Smooth muscle cell (in vitro differentiated cells): ENCODE measurements around the gene HEY2. TPM values are rescaled to one million over a fixed set of nuclear protein-coding genes. Genes with fewer than 3 reads are reported as not detected.

Experiments used
- DNase-seq: peaks from one replicate; lab custom pipeline; 2025; ENCODE audit not compliant: unreplicated experiment; lab: John Stamatoyannopoulos, UW
- H2AFZ ChIP-seq: fragments of 200-600 bp; sonication (generic); 2 replicates; pipeline ENCODE4 v1.6.0; 2016; ENCODE audit warnings: antibody characterized with exemption, low read depth, mild to moderate bottlenecking
- H3F3A ChIP-seq: fragments of 200-600 bp; sonication (generic); 2 replicates; pipeline ENCODE4 v1.6.0; 2017; ENCODE audit warnings: antibody characterized with exemption, low read depth
- H3K27ac ChIP-seq: fragments of 200-600 bp; sonication (generic); 2 replicates; pipeline ENCODE4 v1.5.1; 2016; ENCODE audit warnings: low read depth, mild to moderate bottlenecking
- H3K27me3 ChIP-seq: fragments of 200-600 bp; sonication (generic); 2 replicates; pipeline ENCODE4 v1.6.1; 2016; ENCODE audit warnings: low read depth, mild to moderate bottlenecking
- H3K36me3 ChIP-seq: fragments of 200-600 bp; sonication (generic); 2 replicates; pipeline ENCODE4 v1.5.1; 2016; ENCODE audit warnings: low read depth
- H3K4me1 ChIP-seq: fragments of 200-600 bp; sonication (generic); 2 replicates; pipeline ENCODE4 v1.5.1; 2016; ENCODE audit warnings: low read depth
- H3K4me2 ChIP-seq: fragments of 200-600 bp; sonication (generic); 2 replicates; pipeline ENCODE4 v1.6.0; 2016; ENCODE audit warnings: mild to moderate bottlenecking
- H3K4me3 ChIP-seq: fragments of 200-600 bp; sonication (generic); 2 replicates; pipeline ENCODE4 v1.5.1; 2016; ENCODE audit warnings: mild to moderate bottlenecking
- H3K79me2 ChIP-seq: fragments of 200-600 bp; sonication (generic); 2 replicates; pipeline ENCODE4 v1.6.0; 2016; ENCODE audit warnings: low read depth, mild to moderate bottlenecking
- H3K9ac ChIP-seq: fragments of 200-600 bp; sonication (generic); 2 replicates; pipeline ENCODE4 v1.6.0; 2016; ENCODE audit warnings: low read depth
- H3K9me3 ChIP-seq: fragments of 200-600 bp; sonication (generic); replicated peaks from 2 replicates; pipeline ENCODE4 v1.5.1; 2016; ENCODE audit warnings: low read depth
- H4K20me1 ChIP-seq: fragments of 200-600 bp; sonication (generic); 2 replicates; pipeline ENCODE4 v1.6.0; 2016; ENCODE audit warnings: low read depth
- CTCF ChIP-seq: fragments of 200-600 bp; sonication (generic); IDR thresholded peaks from 2 replicates; pipeline ENCODE4 v1.5.1; 2017; ENCODE audit warnings: borderline replicate concordance, mild to moderate bottlenecking, antibody characterized with exemption; ENCODE audit not compliant: insufficient read depth, poor library complexity, severe bottlenecking
- WGBS: methylation state at CpG from one replicate; pipeline ENCODE4 v1.1.7; 2016; ENCODE audit warnings: low lambda C conversion rate; 5-methylcytosine and 5-hydroxymethylcytosine counted together
- polyA plus RNA-seq: library from polyadenylated mRNA; unstranded; fragments of >200 nt; fragmentation: Nextera tagmentation; extraction: Ambion mirVana; gene quantifications from 2 replicates; pipeline ENCODE4 v1.2.1, GENCODE V29; 2016
- total RNA-seq: library from RNA; depleted of rRNA; stranded (reverse); fragments of >200 nt; gene quantifications from 2 replicates; pipeline ENCODE4 v1.2.3, GENCODE V29; 2014

HEY2 gene
- total and polyA plus RNA-seq, 2 experiments from 2014 or later = 17.2 to 35.2 TPM

- Histone ChIP-seq H4K20me1 (no peaks in the 10 kb centered on the region), H3K4me2 (no peak overlapping the region), H2AFZ (no peak overlapping the region), H3K4me1 (peaks cover 5% of the 10 kb centered on the region), H3K27me3 (no peaks in the 10 kb centered on the region), H3K4me3 (no peak overlapping the region), H3K27ac (no peak overlapping the region), H3F3A (peaks cover 23% of the 10 kb centered on the region), H3K9me3 (no peaks in the 10 kb centered on the region), H3K9ac (no peak overlapping the region), H3K79me2 (peaks cover 22% of the 10 kb centered on the region), H3K36me3 (no peaks in the 10 kb centered on the region)
- DNase-seq = no peak
- no peak for TF ChIP-seq CTCF
- 33% methylated on average over 2 of the region's 2 CpGs for WGBS
Observed at GRCh38 chr6:125787791-125788190, 38.4 kb downstream of the HEY2 start.

GRCh38 chr6:125789167-125789566, 39.7 kb downstream of the HEY2 start:
- H4K20me1 ChIP-seq = no peaks in the 10 kb centered on the region
- H3K9ac ChIP-seq = no peak overlapping the region
- H3K27ac ChIP-seq = peak overlapping the region; percentile 76
- TF ChIP-seq CTCF = no peak
- no peaks in the 10 kb centered on the region for H3K27me3 ChIP-seq
- no peaks in the 10 kb centered on the region for H3K9me3 ChIP-seq
- peaks cover 5% of the 10 kb centered on the region for H3K4me1 ChIP-seq
- no peak overlapping the region for H2AFZ ChIP-seq
- H3F3A ChIP-seq = peaks cover 23% of the 10 kb centered on the region
- peaks cover 23% of the 10 kb centered on the region for H3K79me2 ChIP-seq
- no peak for DNase-seq
- no peaks in the 10 kb centered on the region for H3K36me3 ChIP-seq
- no peak overlapping the region for H3K4me2 ChIP-seq
- no peak overlapping the region for H3K4me3 ChIP-seq
- WGBS = 91% methylated on average over 1 of the region's 1 CpG

- 6% methylated on average over 19 of the region's 19 CpGs for WGBS
- no peaks in the 10 kb centered on the region for H3K36me3 ChIP-seq
- peak; percentile 38 for DNase-seq
Observed at GRCh38 chr6:125789576-125790357, 40.3 kb downstream of the HEY2 start.

More at GRCh38 chr6:125789576-125790357, 40.3 kb downstream of the HEY2 start:
- TF ChIP-seq CTCF = no peak
- Histone ChIP-seq H3K4me1 (peaks cover 5% of the 10 kb centered on the region), H3K79me2 (peaks cover 29% of the 10 kb centered on the region), H3K9me3 (no peaks in the 10 kb centered on the region), H2AFZ (peak overlapping the region; percentile 84), H3K27ac (peak overlapping the region; percentile 76), H3F3A (peaks cover 23% of the 10 kb centered on the region), H3K4me2 (peak overlapping the region; percentile 91), H3K9ac (peak overlapping the region; percentile 47), H4K20me1 (no peaks in the 10 kb centered on the region), H3K4me3 (peak overlapping the region; percentile 91), H3K27me3 (no peaks in the 10 kb centered on the region)
